K562 (cell line): ENCODE measurements around the gene FRMD1. TPM values are rescaled to one million over a fixed set of nuclear protein-coding genes. Genes with fewer than 3 reads are reported as not detected.

ENCODE experiments used
- ATAC-seq: fragments of 200-7000 bp; cut with Tn5 transposase; 3 replicates; pipeline ENCODE4 v1.9.1; 2020; ENCODE audit warnings: moderate library complexity
- BruUV-seq: library from RNA; stranded (reverse); fragments of 400-500 nt; replicated peaks from 2 replicates; lab custom pipeline; 2021; lab: Mats Ljungman, UMichigan
- CTCF ChIA-PET: fragments of 300-600 bp; formaldehyde crosslinking; extraction: SDS; loops from one replicate; lab custom pipeline; 2021; ENCODE audit warnings: low intra/inter-chr PET ratio; lab: Yijun Ruan, JAX
- POLR2A ChIA-PET: fragments of 300-600, 350-650 bp; sonication (Branson Sonifier 250); formaldehyde crosslinking; extraction: SDS; loops from one replicate; lab custom pipeline; 2021; ENCODE audit warnings: antibody characterized with exemption, inconsistent platforms; lab: Yijun Ruan, JAX
- DNase-seq, 4 experiments: peaks; one replicate each; pipeline versions ENCODE4 v3.0.0 to v3.0.0-alpha.2; 2011 to 2018; ENCODE audit warnings: low spot score in 3 of 4, mixed read lengths in 3 of 4; ENCODE audit errors: extremely low read depth in 1 of 4
- FAIRE-seq: peaks from 2 replicates; lab custom pipeline; 2011; peaks lifted over from hg19 to GRCh38; lab: Jason Lieb, UNC
- H2AFZ ChIP-seq: 2 replicates; pipeline ENCODE4 v1.6.0; 2011; ENCODE audit warnings: low read depth, low read length, control low read depth, inconsistent platforms
- H3K27ac ChIP-seq: fragments of 200-600 bp; 3 replicates; pipeline ENCODE4 v1.8.0; 2011; ENCODE audit warnings: low read depth, mild to moderate bottlenecking, control low read depth, inconsistent platforms, low read length, moderate library complexity, mixed read lengths; ENCODE audit errors: extremely low read depth
- H3K27me3 ChIP-seq, 2 experiments: fragments of 300-600 bp in 1 of 2; 2 replicates in 1 of 2; 3 replicates in 1 of 2; pipeline versions ENCODE4 v1.6.0 to v1.8.0; 2011; ENCODE audit warnings: inconsistent platforms in 2 of 2, low read length in 2 of 2, mild to moderate bottlenecking in 1 of 2, mixed read lengths in 1 of 2, moderate library complexity in 1 of 2; ENCODE audit not compliant: control insufficient read depth in 2 of 2, insufficient read depth in 2 of 2
- H3K36me3 ChIP-seq: fragments of 300-600 bp; 3 replicates; pipeline ENCODE4 v1.8.0; 2011; ENCODE audit warnings: mild to moderate bottlenecking, low read length, inconsistent platforms; ENCODE audit not compliant: control insufficient read depth, insufficient read depth
- H3K4me1 ChIP-seq, 2 experiments: fragments of 200-600 bp in 1 of 2; replicated peaks in 1 of 2; 2 replicates in 1 of 2; 3 replicates in 1 of 2; pipeline versions ENCODE4 v1.5.1 to v1.8.0; 2011; ENCODE audit warnings: inconsistent platforms in 2 of 2, low read length in 2 of 2, mild to moderate bottlenecking in 1 of 2, mixed read lengths in 1 of 2, moderate library complexity in 1 of 2; ENCODE audit not compliant: control insufficient read depth in 2 of 2, insufficient read depth in 2 of 2
- H3K4me2 ChIP-seq: 2 replicates; pipeline ENCODE4 v1.6.1; 2011; ENCODE audit warnings: low read length, control low read depth, inconsistent platforms, mixed read lengths; ENCODE audit not compliant: insufficient read depth
- H3K4me3 ChIP-seq: fragments of 200-600 bp; sonication (generic), shearing (Covaris generic); 2 replicates; pipeline ENCODE4 v1.5.1; 2016; ENCODE audit warnings: control low read depth, inconsistent platforms
- H3K79me2 ChIP-seq: fragments of 200-600 bp; 3 replicates; pipeline ENCODE4 v1.8.0; 2011; ENCODE audit warnings: low read length, inconsistent platforms; ENCODE audit not compliant: control insufficient read depth, insufficient read depth
- H3K9ac ChIP-seq, 2 experiments: 2 replicates each; pipeline versions ENCODE4 v1.6.0 to v1.6.1; 2011; ENCODE audit warnings: low read depth in 2 of 2, low read length in 2 of 2, control low read depth in 1 of 2, inconsistent platforms in 1 of 2, mild to moderate bottlenecking in 1 of 2, mixed read lengths in 1 of 2; ENCODE audit not compliant: insufficient read depth in 1 of 2
- H3K9me1 ChIP-seq: one replicate; pipeline ENCODE4 v1.6.0; 2011; ENCODE audit warnings: inconsistent platforms, mild to moderate bottlenecking, low read length, moderate library complexity; ENCODE audit not compliant: control insufficient read depth, insufficient read depth
- H3K9me3 ChIP-seq: replicated peaks from 2 replicates; pipeline ENCODE4 v1.5.1; 2011; ENCODE audit warnings: low read depth, low read length, inconsistent platforms; ENCODE audit not compliant: control insufficient read depth, insufficient read depth
- H4K20me1 ChIP-seq: replicated peaks from 2 replicates; pipeline ENCODE4 v1.6.1; 2011; ENCODE audit warnings: low read length, inconsistent platforms, mixed read lengths; ENCODE audit not compliant: control insufficient read depth, insufficient read depth
- CLOCK ChIP-seq: fragments of 250-450 bp; sonication (Bioruptor Pico); IDR thresholded peaks from 2 replicates; pipeline ENCODE4 v1.4.0; 2020; ENCODE audit warnings: mild to moderate bottlenecking, moderate library complexity, borderline replicate concordance
- GABPA ChIP-seq: fragments of 200-800 bp; sonication (Bioruptor generic); conservative IDR thresholded peaks from 2 replicates; pipeline ENCODE4 v1.6.1; 2016; ENCODE audit warnings: low read depth, missing genetic modification characterization, missing compliant biosample characterization
- GTF2B ChIP-seq: IDR thresholded peaks from 2 replicates; pipeline ENCODE4 v1.6.1; 2011; ENCODE audit not compliant: insufficient read length; ENCODE audit errors: extremely low read depth
- L3MBTL2 ChIP-seq: fragments of 450-650 bp; IDR thresholded peaks from 2 replicates; pipeline ENCODE4 v1.6.1; 2016; ENCODE audit warnings: mild to moderate bottlenecking, moderate library complexity
- MECOM ChIP-seq: fragments of 250-450 bp; sonication (Bioruptor Pico); IDR thresholded peaks from 2 replicates; pipeline ENCODE4 v1.8.0; 2022; ENCODE audit warnings: inconsistent platforms
- MTF1 ChIP-seq: fragments of 250-450 bp; sonication (Bioruptor Pico); IDR thresholded peaks from 2 replicates; pipeline ENCODE4 v1.9.0; 2021; ENCODE audit warnings: moderate library complexity, mild to moderate bottlenecking, inconsistent platforms, borderline replicate concordance
- NCOA2 ChIP-seq, 2 experiments: fragments of 450-650 bp; IDR thresholded peaks; 2 replicates each; pipeline ENCODE4 v1.6.1; 2018; ENCODE audit warnings: mild to moderate bottlenecking in 2 of 2, moderate library complexity in 1 of 2; ENCODE audit not compliant: partially characterized antibody in 2 of 2
- NR0B1 ChIP-seq: fragments of 450-650 bp; IDR thresholded peaks from one replicate; pipeline ENCODE4 v1.6.1; 2018; ENCODE audit warnings: mild to moderate bottlenecking, moderate library complexity; ENCODE audit not compliant: partially characterized antibody
- SAFB2 ChIP-seq: fragments of 200-400 bp; formaldehyde crosslinking; IDR thresholded peaks from 2 replicates; pipeline ENCODE4 v1.6.1; 2018; ENCODE audit warnings: borderline replicate concordance, low read length, low read depth, moderate library complexity; ENCODE audit not compliant: severe bottlenecking
- SIN3A ChIP-seq, 2 experiments: fragments of 150-350 bp in 1 of 2; IDR thresholded peaks; 2 replicates each; pipeline ENCODE4 v1.6.1; 2011 to 2016; ENCODE audit warnings: borderline replicate concordance in 2 of 2, low read depth in 2 of 2, low read length in 2 of 2, mild to moderate bottlenecking in 2 of 2, moderate library complexity in 2 of 2; ENCODE audit not compliant: control insufficient read depth in 1 of 2
- ZBTB1 ChIP-seq: sonication (generic); formaldehyde crosslinking; IDR thresholded peaks from 2 replicates; pipeline ENCODE4 v1.8.1; 2023; ENCODE audit warnings: missing genetic modification reagents, low read depth, mild to moderate bottlenecking, borderline replicate concordance
- ZFX ChIP-seq: sonication (generic); formaldehyde crosslinking; IDR thresholded peaks from 2 replicates; pipeline ENCODE4 v1.8.0; 2022; ENCODE audit warnings: mild to moderate bottlenecking, missing genetic modification reagents, moderate library complexity
- ZNF23 ChIP-seq: fragments of 250-450 bp; sonication (Bioruptor Pico); IDR thresholded peaks from 2 replicates; pipeline ENCODE4 v1.4.0; 2020; ENCODE audit warnings: mild to moderate bottlenecking
- ZNF655 ChIP-seq: fragments of 250-450 bp; sonication (Bioruptor Pico); IDR thresholded peaks from 2 replicates; pipeline ENCODE4 v1.5.0; 2021
- WGBS: fragments of 100-300 bp; shearing (Covaris generic); methylation state at CpG from one replicate; pipeline ENCODE4 v1.1.6; 2016; ENCODE audit warnings: low coverage, mixed read lengths; ENCODE audit not compliant: insufficient coverage; ENCODE audit errors: missing lambda C conversion rate; 5-methylcytosine and 5-hydroxymethylcytosine counted together
- in situ Hi-C: fragments of 300-500 bp; cut with MboI; formaldehyde crosslinking; loops from 4 replicates; pipeline ENCODE4 v1.15.0; 2018; ENCODE audit warnings: inconsistent platforms, mixed read lengths
- intact Hi-C: fragments of 100-400 bp; cut with micrococcal nuclease; formaldehyde crosslinking; loops from 2 replicates; pipeline ENCODE4 v1.14.2; 2022
- polyA plus RNA-seq, 8 experiments: library from polyadenylated mRNA; depleted of rRNA in 4 of 8; stranded (reverse) in 5 of 8; unstranded in 3 of 8; fragments of >200 nt; fragmentation: Nextera tagmentation in 2 of 8; fragmentation: Illumina TruSeq in 1 of 8; extraction: Ambion mirVana in 2 of 8; extraction: Trizol in 1 of 8; gene quantifications; 2 replicates each; pipeline versions ENCODE4 v1.2.1 to v1.2.3, GENCODE V29; 2011 to 2014; ENCODE audit warnings: inconsistent platforms in 1 of 8, missing spikeins in 1 of 8
- total RNA-seq, 7 experiments: library from RNA; depleted of rRNA in 6 of 7; stranded (reverse); fragments of >200 nt in 6 of 7; fragmentation: Illumina TruSeq in 2 of 7; extraction: Trizol in 2 of 7; gene quantifications; 2 replicates each; pipeline versions ENCODE4 v1.2.1 to v1.2.3, GENCODE V29; 2011 to 2021; ENCODE audit warnings: low replicate concordance in 1 of 7

FRMD1 gene
- total and polyA plus RNA-seq, 9 of the 15 experiments (the other 6 are each of a cell fraction or from before 2014, with no cell fraction given): 0.01 to 0.04 (median 0.01) TPM; not detected in 6

- TF ChIP-seq GTF2B (no peak), ZFX (CRISPR knock-in tag) (no peak), NR0B1 (no peak)
These were observed 6.3 kb downstream of the FRMD1 start (continued) for GRCh38 chr6:168072730-168073129.

GRCh38 chr6:168072261-168072660, 6.8 kb downstream of the FRMD1 start:
- DNase-seq: no peak
- WGBS: 4% methylated on average over 21 of the region's 24 CpGs
- TF ChIP-seq SIN3A (IDR thresholded peaks at IDR 0.05; ENCODE audit: borderline replicate concordance in 2 of 2, control insufficient read depth in 1 of 2, low read depth in 2 of 2, low read length in 2 of 2): no peak
- no peak for TF ChIP-seq ZNF23 (CRISPR knock-in tag)
- no peak for TF ChIP-seq NCOA2 (IDR thresholded peaks at IDR 0.05; ENCODE audit: partially characterized antibody in 2 of 2)
- no peak for TF ChIP-seq ZNF655 (CRISPR knock-in tag)
- no peak for TF ChIP-seq GABPA (tag)
- no peak for TF ChIP-seq L3MBTL2
- TF ChIP-seq MECOM (CRISPR knock-in tag): no peak
- no peak for TF ChIP-seq CLOCK (CRISPR knock-in tag)
- TF ChIP-seq MTF1 (CRISPR knock-in tag): no peak
- TF ChIP-seq SAFB2: no peak
- TF ChIP-seq ZBTB1 (CRISPR knock-in tag): no peak

More at GRCh38 chr6:168072261-168072660, 6.8 kb downstream of the FRMD1 start:
- Histone ChIP-seq H3K9me3 (no peaks in the 10 kb centered on the region; the same call in 1 of the 2 replicates), H3K9me1 (no peaks in the 10 kb centered on the region), H2AFZ (no peak overlapping the region), H3K27ac (no peak overlapping the region), H3K79me2 (no peaks in the 10 kb centered on the region), H3K9ac (no peak overlapping the region), H3K4me2 (no peak overlapping the region), H3K4me1 (peaks cover 0 to 11% of the 10 kb centered on the region in 2 experiments; a peak in 2 of 5 replicates), H4K20me1 (no peaks in the 10 kb centered on the region), H3K27me3 (peaks cover 32 to 67% of the 10 kb centered on the region in 2 experiments), H3K36me3 (no peaks in the 10 kb centered on the region), H3K4me3 (no peak overlapping the region)
- no TSS peak for BruUV-seq
- ChIA-PET CTCF (no interaction called here), POLR2A (interaction anchor here (0.6 to 2.6 kb wide), 3 partner anchors 9 to 406 kb away, joined by 3 to 10 read pairs (median 3); no protein-coding TSS in a partner anchor)
- in situ Hi-C loops: no loop called here
- ATAC-seq (no peak), FAIRE-seq (no peak)
- intact Hi-C loops: no loop called here
